Bronchial smooth muscle cell (primary cell): ENCODE results near the gene KRT72. TPM values are rescaled to one million over a fixed set of nuclear protein-coding genes. Genes with fewer than 3 reads are reported as not detected.

ENCODE experiments used
- total RNA-seq: library from RNA; depleted of rRNA; stranded (reverse); fragments of >200 nt; gene quantifications from 2 replicates; pipeline ENCODE4 v1.2.1, GENCODE V29; 2014

KRT72 gene
- total RNA-seq = not detected in 2 replicates

DNA sequence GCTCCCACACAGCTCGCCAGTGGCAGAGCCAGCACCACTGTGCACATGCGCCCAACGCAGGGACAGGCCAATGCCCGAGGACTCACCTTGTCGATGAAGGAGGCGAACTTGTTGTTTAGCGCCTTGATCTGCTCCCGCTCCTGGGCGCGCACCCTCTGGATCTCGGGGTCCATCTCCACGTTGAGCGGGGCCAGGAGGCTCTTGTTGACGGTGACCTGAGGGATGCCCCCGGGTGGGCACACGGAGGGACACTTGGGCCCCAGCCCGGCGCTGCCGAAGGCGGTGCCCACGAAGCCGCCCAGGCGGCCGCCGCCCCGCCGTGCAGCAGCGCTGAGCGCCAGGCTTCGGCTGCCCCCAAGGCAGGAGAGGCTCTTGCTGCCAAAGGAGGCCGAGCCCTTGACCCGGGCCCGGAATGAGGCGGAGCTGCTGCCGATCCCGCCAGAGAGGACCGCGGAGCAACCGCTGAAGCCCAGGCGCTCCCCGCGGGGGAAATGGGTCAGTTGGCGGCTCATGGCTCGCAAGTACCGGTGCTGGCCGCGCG, at the start of gene KRT72:
Gene KRT72 (minus strand): TSS at position 523 of the 541 bp plus-strand sequence. CDS start 11 bp downstream, at position 512.

DNA sequence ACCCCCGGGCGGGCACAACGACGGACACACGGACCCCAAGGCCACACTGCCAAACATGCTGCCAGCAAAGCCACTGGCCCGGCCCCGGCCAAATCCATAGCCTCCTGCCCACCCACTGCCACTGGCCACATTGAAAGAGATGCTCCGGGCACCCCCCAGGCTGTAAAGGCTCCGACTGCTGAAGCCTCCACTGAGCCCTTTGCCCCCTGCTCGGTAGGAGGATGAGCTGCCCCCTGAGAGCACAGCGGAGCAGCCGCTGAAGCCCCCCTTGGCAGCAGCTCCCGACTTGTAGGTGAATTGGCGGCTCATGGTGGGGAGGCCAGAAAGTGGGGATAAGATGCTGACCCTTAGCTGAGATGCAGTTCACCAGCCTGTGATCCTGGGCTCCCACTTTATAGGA, 17.0 kb upstream of the KRT72 start, which contains the start of gene KRT73:
Gene KRT73 (minus strand): TSS at position 344 of the 400 bp plus-strand sequence. CDS start 35 bp downstream, at position 309.

GRCh38 chr12:52573743-52574142, 27.5 kb downstream of the KRT72 start, which contains the start of gene KRT74:
Gene KRT74, minus strand, starts transcription at chr12:52573843. Its CDS starts 66 bp downstream, at chr12:52573777.

DNA sequence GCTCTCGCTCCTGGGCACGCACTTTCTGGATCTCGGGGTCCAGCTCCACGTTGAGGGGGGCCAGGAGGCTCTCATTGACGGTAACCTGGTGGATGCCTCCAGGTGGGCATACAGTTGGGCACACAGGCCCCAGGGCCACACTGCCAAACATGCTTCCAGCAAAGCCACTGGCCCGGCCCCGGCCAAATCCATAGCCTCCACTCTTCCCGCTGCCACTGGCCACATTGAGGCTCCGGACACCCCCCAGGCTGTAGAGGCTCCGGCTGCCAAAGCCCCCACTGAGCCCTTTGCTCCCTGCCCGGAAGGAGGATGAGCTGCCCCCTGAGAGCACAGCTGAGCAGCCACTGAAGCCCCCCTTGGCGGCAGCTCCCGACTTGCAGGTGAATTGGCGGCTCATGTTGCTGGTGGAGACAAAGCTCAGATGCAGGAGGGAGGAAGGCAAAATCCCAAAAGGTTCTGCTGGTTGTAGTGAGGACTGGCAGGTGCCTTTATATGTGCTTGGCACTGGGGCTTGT, 48.5 kb downstream of the KRT72 start, which contains the start of gene KRT71:
Gene KRT71 (minus strand): TSS at position 465 of the 515 bp plus-strand sequence. CDS start 68 bp downstream, at position 397.

Other genes with a start within 250 kb of the KRT72 start
- not detected in 2 replicates for gene KRT85, start 234.0 kb downstream of the KRT72 start, total RNA-seq
- gene KRT84, start 215.8 kb downstream of the KRT72 start, total RNA-seq = not detected in 2 replicates
- gene KRT82, start 195.1 kb downstream of the KRT72 start, total RNA-seq = not detected in 2 replicates
- gene KRT75, start 167.1 kb downstream of the KRT72 start, total RNA-seq = not detected in 2 replicates
- gene KRT6B, start 149.3 kb downstream of the KRT72 start, total RNA-seq = 0.47 and 2.0 TPM in 2 replicates
- gene KRT6C, start 127.7 kb downstream of the KRT72 start, total RNA-seq = under 0.01 TPM in 1 of 2 replicates, not detected in the other
- gene KRT6A, start 108.2 kb downstream of the KRT72 start, total RNA-seq = 2.5 and 18.4 TPM in 2 replicates
- 2.7 and 14.9 TPM in 2 replicates for gene KRT5, start 81.1 kb downstream of the KRT72 start, total RNA-seq
- not detected in 2 replicates for gene KRT71, start 48.3 kb downstream of the KRT72 start, total RNA-seq
- gene KRT74, start 27.6 kb downstream of the KRT72 start, total RNA-seq = not detected in 2 replicates
- not detected in 2 replicates for gene KRT73, start 17.1 kb upstream of the KRT72 start, total RNA-seq
- not detected in 2 replicates for gene KRT2, start 50.7 kb upstream of the KRT72 start, total RNA-seq
- gene KRT1, start 78.9 kb upstream of the KRT72 start, total RNA-seq = not detected in 2 replicates
- gene KRT77, start 102.1 kb upstream of the KRT72 start, total RNA-seq = not detected in 2 replicates
- not detected in 2 replicates for gene KRT76, start 175.9 kb upstream of the KRT72 start, total RNA-seq
- not detected in 2 replicates for gene KRT3, start 194.7 kb upstream of the KRT72 start, total RNA-seq
- gene KRT4, start 212.7 kb upstream of the KRT72 start, total RNA-seq = 0.34 TPM in 1 of 2 replicates, not detected in the other
- gene KRT79, start 232.8 kb upstream of the KRT72 start, total RNA-seq = not detected in 2 replicates
- not detected in 2 replicates for gene KRT78, start 247.5 kb upstream of the KRT72 start, total RNA-seq